T47D (cell line): ENCODE results near the gene MFRP.

Source experiments
- DNase-seq, 2 experiments: peaks; one replicate each; pipeline versions ENCODE4 v3.0.0 to v3.0.0-alpha.2; 2011 to 2012; ENCODE audit warnings: low read depth in 1 of 2, low spot score in 1 of 2
- JUND ChIP-seq: IDR thresholded peaks from 2 replicates; pipeline ENCODE4 v1.6.1; 2012; ENCODE audit warnings: low read depth
- in situ Hi-C: cut with HindIII; loops from 2 replicates; pipeline ENCODE4 v1.10.0; 2016; ENCODE audit warnings: low sequenced_read_pairs, low pct_unique_long_range_greater_than_20kb

MFRP gene

GRCh38 chr11:119359365-119360214, 13.1 kb upstream of the MFRP start:
- no peak for DNase-seq
- no peak for TF ChIP-seq JUND
- in situ Hi-C loops, result no loop called here

GRCh38 chr11:119357074-119357473, 10.6 kb upstream of the MFRP start:
- in situ Hi-C loops, result no loop called here
- DNase-seq, result no peak
- no peak for TF ChIP-seq JUND

GRCh38 chr11:119356349-119357031, 10.0 kb upstream of the MFRP start:
- no peak for TF ChIP-seq JUND
- DNase-seq, result peak; percentile 86 to 89
- in situ Hi-C loops, result no loop called here

DNA sequence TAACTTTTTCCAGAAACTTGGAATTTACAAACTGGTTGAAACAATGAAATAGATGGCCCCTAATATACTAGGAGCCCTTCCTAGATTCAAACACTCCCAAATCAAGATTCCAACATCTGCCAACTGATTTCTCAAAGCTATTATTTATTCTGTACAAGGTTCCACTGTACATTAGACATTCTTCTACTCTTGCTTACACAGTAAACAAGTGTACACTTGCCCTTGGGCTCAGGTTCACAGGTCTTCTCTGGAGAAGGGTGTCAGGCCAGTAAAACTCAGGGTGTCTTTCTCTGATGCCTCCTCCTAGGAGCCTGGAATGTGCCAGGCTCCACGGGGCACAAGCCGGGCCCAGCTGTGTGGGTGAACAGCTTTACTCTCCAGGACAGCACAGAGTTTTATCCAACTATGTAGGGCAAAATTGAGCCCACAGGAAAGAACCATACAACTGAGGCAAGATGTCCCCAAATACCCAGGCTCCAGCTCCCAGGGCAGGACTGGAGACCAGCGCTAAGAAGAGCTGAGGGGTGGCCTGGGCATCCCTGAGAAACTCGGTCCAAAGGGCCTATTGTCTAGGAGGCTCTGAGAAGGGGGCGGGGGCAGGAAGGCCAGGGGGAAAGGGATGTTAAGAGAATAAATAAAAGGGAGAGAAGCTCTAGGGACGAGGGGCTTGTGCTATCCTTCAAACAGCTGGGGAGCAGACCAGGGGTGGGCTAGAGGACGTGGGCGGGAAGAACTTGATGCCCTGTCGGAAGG, 8.8 kb upstream of the MFRP start:
- TF ChIP-seq JUND, result no peak
- in situ Hi-C loops, result no loop called here
- DNase-seq, result peak; percentile 51 to 64

DNA sequence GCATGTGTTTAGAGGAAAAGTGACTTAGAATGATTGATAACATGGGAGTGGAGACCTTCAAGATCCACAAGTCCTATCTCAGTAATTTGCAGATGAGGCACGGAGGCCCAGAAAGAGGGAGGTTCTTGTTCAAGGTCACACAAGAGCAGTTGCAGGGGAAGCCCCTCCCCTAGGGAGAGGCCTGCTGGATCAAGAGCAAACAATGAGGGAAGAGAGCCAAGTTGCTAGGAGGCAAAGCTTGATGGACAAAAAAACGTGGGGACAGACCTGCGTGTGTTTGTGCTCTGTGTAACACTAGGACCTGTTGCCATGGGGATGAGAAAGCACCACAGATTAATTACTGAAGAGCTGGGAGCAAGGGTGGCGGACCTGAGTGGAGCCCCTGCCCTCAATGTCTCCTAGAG, 6.4 kb upstream of the MFRP start:
- peak; percentile 64 to 66 for DNase-seq
- TF ChIP-seq JUND, result no peak
- in situ Hi-C loops, result no loop called here

- in situ Hi-C loops, result no loop called here
- no peak for TF ChIP-seq JUND
- no peak for DNase-seq
These were observed 4.7 kb upstream of the MFRP start for GRCh38 chr11:119351232-119351631.

DNA sequence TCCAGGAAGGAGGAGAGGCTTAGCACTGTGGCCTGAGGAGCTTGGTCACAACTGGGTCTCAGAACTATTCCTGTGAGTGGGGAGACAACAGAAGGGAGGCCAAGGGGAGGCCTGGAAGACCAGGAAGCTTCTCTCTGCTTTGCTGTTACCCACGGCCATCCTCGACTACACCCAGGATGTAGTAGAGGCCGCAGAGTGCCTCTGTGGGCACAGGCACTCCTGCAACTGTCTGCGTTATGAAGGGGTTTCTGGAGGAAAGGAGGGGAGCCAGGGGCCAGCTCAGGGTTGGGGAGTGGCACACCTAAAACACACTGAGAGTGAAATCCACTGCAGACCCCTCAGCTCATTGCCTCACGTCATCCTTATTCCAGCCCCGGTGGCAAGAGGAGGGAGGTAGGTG, 3.8 kb upstream of the MFRP start:
- TF ChIP-seq JUND, result no peak
- in situ Hi-C loops, result no loop called here
- no peak for DNase-seq

DNA sequence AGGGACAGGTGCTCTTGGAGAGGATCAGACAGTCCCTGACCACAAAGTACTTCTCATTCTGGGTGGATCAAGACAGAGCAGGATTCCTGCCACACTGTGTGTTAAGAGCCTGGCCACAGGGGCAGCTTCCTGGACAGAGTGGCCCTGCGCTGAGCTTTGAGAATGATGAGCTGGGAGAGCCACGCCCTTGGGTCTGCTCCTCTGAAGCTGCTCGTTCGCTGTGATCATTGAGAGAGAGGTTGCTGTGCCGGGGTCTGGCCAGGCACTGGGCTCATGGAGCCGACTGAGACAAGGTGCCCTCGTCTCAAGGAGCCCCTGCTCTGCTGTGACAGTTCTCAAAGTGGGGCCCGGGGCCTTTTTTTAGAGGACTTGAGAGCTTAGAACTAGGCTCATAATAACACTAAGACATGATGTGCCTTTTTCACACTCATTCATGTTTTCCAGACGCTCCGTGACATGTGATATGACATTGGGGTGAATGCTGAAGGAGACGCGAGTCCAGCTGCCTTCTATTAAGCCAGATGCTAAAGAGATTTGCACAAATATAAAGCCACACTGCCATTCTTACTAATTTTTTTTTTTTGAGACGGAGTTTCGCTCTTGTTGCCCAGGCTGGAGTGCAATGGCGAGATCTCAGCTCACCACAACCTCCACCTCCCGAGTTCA, 1.6 kb upstream of the MFRP start:
- DNase-seq, result no peak
- no peak for TF ChIP-seq JUND
- in situ Hi-C loops, result no loop called here

DNA sequence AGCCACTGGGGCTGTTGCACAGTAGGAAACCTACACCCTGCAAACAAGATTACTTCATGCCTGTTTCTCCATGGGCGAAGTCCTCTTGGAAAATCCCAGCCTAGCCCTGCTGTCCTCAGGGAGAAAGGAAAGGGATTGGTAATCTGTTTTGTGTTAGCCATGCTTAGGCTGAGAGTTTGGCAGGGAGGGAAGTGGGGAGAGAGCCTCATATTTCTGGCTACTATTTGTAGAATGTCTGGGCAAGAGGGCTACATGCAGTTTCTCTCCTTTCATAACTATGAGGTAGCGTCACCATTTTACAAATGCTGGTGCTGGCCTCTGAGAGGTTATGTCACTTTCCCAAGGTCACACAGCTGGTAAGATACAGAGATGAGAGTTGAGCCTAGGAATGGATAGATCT, 737 bp upstream of the MFRP start:
- in situ Hi-C loops, result no loop called here
- no peak for DNase-seq
- no peak for TF ChIP-seq JUND

DNA sequence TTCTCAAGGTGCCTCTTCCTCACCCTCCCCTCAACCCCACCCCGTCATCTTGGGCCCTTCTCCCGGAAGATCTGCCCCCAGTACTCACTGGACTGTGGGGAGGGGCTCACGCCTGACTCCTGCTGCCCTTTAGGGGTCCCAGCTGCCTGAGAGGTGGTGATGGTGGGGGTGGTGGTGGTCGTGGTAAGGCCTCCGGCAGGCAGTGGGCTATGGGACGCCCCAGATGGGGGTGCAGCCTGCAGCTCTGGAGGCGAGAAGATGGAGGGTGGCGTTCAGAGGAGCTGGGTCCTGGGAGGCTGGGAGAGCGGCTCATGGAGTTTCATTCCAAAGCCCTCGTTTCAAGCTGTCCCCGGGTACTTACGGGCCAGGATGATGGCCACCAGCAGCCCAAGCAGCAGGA, 820 bp downstream of the MFRP start:
- in situ Hi-C loops, result no loop called here
- TF ChIP-seq JUND, result no peak
- DNase-seq, result no peak

DNA sequence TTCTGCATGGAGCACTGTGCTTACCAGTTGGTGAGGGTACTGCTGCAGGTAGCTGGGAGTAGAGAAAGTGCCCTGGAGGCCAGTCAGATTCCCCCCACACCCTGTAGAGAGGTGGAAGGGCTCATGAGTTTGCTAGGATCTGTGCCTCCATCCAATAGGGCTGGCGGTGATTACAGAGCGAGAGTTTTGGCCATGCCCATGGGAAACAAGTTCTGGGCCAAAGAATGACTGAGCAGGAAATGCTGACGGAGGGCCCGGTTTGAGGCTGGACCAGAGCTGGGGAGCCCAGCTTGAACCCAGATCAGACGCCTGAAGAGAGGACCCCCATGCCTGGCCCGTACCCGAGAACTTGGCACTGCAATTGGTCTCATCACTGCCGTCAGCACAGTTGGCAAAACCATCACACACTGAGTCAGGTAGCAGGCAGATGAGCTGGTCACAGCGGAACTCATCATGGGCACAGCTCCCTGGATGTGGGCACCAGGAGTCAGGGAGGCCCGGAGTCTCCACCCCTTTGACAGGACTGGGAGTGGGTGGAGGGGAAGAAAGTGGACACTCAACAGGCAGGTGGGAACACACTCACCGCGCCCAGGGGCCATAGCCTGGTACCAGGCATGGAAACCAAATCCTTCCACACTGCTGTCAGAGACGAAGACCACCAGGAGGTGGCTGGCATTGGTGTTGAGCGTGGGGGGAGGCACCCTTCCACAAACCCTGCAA, 2.1 kb downstream of the MFRP start:
- TF ChIP-seq JUND, result no peak
- in situ Hi-C loops, result no loop called here
- no peak for DNase-seq

- no peak for TF ChIP-seq JUND
- in situ Hi-C loops, result no loop called here
- DNase-seq, result no peak
These were observed 2.8 kb downstream of the MFRP start for GRCh38 chr11:119343726-119344125.
